Suppressor macrophage (primary cell): ENCODE measurements around the gene ANKRD49.
"Not testable (repeated sequence)": the region's sequence is repeated elsewhere in the genome, so short reads cannot be mapped to it uniquely, and the experiment has no call there.

Source experiments
- DNase-seq, 4 experiments: peaks; one replicate each; pipeline ENCODE4 v3.0.0-alpha.2; 2020 to 2022
- total RNA-seq, 17 experiments: gene quantifications; one replicate each; lab custom pipeline; 2026; ENCODE audit warnings: mixed read lengths in 6 of 17, inconsistent platforms in 3 of 17; lab: John Stamatoyannopoulos, UW

ANKRD49 gene
- total RNA-seq: 8.7 to 26.7 (median 12.5) reads per million in 17 experiments

- peak; percentile 98 to 99 (median 98) for DNase-seq
Measured at GRCh38 chr11:94493281-94494125, at the start of gene ANKRD49, which contains the start of gene MRE11. TSS of gene ANKRD49 (plus strand) at chr11:94493984. CDS start at chr11:94496694, 2,710 bp downstream. TSS of gene MRE11 (minus strand) at chr11:94493844. CDS start at chr11:94492801, 1,043 bp downstream.

- DNase-seq: no peak
Measured at GRCh38 chr11:94445641-94446040, 48.1 kb upstream of the ANKRD49 start.

GRCh38 chr11:94447149-94447548 is 46.6 kb upstream of the ANKRD49 start:
- no peak for DNase-seq

GRCh38 chr11:94449029-94449428 is 44.8 kb upstream of the ANKRD49 start:
- peak in 2 of 4 experiments; percentile 12 to 14 for DNase-seq

GRCh38 chr11:94449437-94449836 is 44.3 kb upstream of the ANKRD49 start:
- DNase-seq: peak; percentile 50 to 86 (median 64)

- DNase-seq: peak in 2 of 4 experiments; percentile 46 to 49
Measured at GRCh38 chr11:94450048-94450447, 43.7 kb upstream of the ANKRD49 start.

- no peak for DNase-seq
Measured at GRCh38 chr11:94452988-94453387, 40.8 kb upstream of the ANKRD49 start.

GRCh38 chr11:94454301-94454700 is 39.5 kb upstream of the ANKRD49 start:
- DNase-seq: no peak

- DNase-seq: no peak
Measured at GRCh38 chr11:94455861-94456260, 37.9 kb upstream of the ANKRD49 start.

- DNase-seq: peak in 2 of 4 experiments; percentile 30 to 45
Measured at GRCh38 chr11:94457118-94458029, 36.4 kb upstream of the ANKRD49 start.

- no peak for DNase-seq
Measured at GRCh38 chr11:94459576-94459975, 34.2 kb upstream of the ANKRD49 start.

GRCh38 chr11:94469416-94469815 is 24.4 kb upstream of the ANKRD49 start:
- peak in 2 of 4 experiments; percentile 18 to 27 for DNase-seq

- DNase-seq: peak; percentile 49 to 85 (median 73)
Measured at GRCh38 chr11:94472916-94473799, 20.6 kb upstream of the ANKRD49 start.

- peak in 3 of 4 experiments; percentile 18 to 43 (median 29) for DNase-seq
Measured at GRCh38 chr11:94477624-94478023, 16.2 kb upstream of the ANKRD49 start.

- no peak for DNase-seq
Measured at GRCh38 chr11:94481342-94481741, 12.4 kb upstream of the ANKRD49 start.

- no peak for DNase-seq
Measured at GRCh38 chr11:94486068-94486467, 7.7 kb upstream of the ANKRD49 start.

- DNase-seq: no peak
Measured at GRCh38 chr11:94494126-94494680, 419 bp downstream of the ANKRD49 start.

GRCh38 chr11:94500181-94500580 is 6.4 kb downstream of the ANKRD49 start:
- no peak for DNase-seq

- no peak for DNase-seq
Measured at GRCh38 chr11:94501522-94501921, 7.7 kb downstream of the ANKRD49 start.

- DNase-seq: peak; percentile 49 to 81 (median 73)
Measured at GRCh38 chr11:94504689-94505293, 11.0 kb downstream of the ANKRD49 start.

GRCh38 chr11:94506513-94506912 is 12.7 kb downstream of the ANKRD49 start:
- DNase-seq: not testable (repeated sequence)
